HG03064 (cell line): ENCODE data around the gene STPG2.
"Not testable (repeated sequence)": the region's sequence is repeated elsewhere in the genome, so short reads cannot be mapped to it uniquely, and the experiment has no call there.

Source experiments
- ATAC-seq: cut with Tn5 transposase; IDR thresholded peaks from one replicate; pipeline ENCODE4 v1.9.1; 2021; ENCODE audit warnings: low read depth; ENCODE audit not compliant: unreplicated experiment

The STPG2 gene

GRCh38 chr4:97656044-97656720 lies 487.1 kb downstream of the STPG2 start:
- ATAC-seq: no peak

GRCh38 chr4:97653701-97654100 lies 489.6 kb downstream of the STPG2 start:
- ATAC-seq: no peak

GRCh38 chr4:97646997-97647396 lies 496.3 kb downstream of the STPG2 start:
- no peak for ATAC-seq

GRCh38 chr4:97645071-97645821 lies 498.0 kb downstream of the STPG2 start:
- no peak for ATAC-seq

GRCh38 chr4:97643179-97643578 lies 500.1 kb downstream of the STPG2 start:
- ATAC-seq: no peak

GRCh38 chr4:97639961-97640360 lies 503.3 kb downstream of the STPG2 start:
- no peak for ATAC-seq

GRCh38 chr4:97633831-97634230 lies 509.4 kb downstream of the STPG2 start:
- not testable (repeated sequence) for ATAC-seq

- no peak for ATAC-seq
Measured at GRCh38 chr4:97627750-97628149, 515.5 kb downstream of the STPG2 start.

- ATAC-seq: no peak
Measured at GRCh38 chr4:97624204-97624603, 519.1 kb downstream of the STPG2 start.

GRCh38 chr4:97605932-97606331 lies 537.3 kb downstream of the STPG2 start:
- no peak for ATAC-seq

- ATAC-seq: no peak
Measured at GRCh38 chr4:97593248-97593647, 550.0 kb downstream of the STPG2 start.

- ATAC-seq: no peak
Measured at GRCh38 chr4:97590266-97590665, 553.0 kb downstream of the STPG2 start.

- no peak for ATAC-seq
Measured at GRCh38 chr4:97589481-97590196, 553.6 kb downstream of the STPG2 start.

GRCh38 chr4:97587912-97588311 lies 555.4 kb downstream of the STPG2 start:
- ATAC-seq: no peak

- no peak for ATAC-seq
Measured at GRCh38 chr4:97585274-97585673, 558.0 kb downstream of the STPG2 start.

- ATAC-seq: no peak
Measured at GRCh38 chr4:97582890-97583289, 560.4 kb downstream of the STPG2 start.

- ATAC-seq: no peak
Measured at GRCh38 chr4:97577004-97577403, 566.3 kb downstream of the STPG2 start.

- ATAC-seq: no peak
Measured at GRCh38 chr4:97560009-97560408, 583.3 kb downstream of the STPG2 start.

GRCh38 chr4:97558204-97558778 lies 585.0 kb downstream of the STPG2 start:
- ATAC-seq: no peak

- not testable (repeated sequence) for ATAC-seq
Measured at GRCh38 chr4:97550637-97551036, 592.6 kb downstream of the STPG2 start.

- ATAC-seq: no peak
Measured at GRCh38 chr4:97548943-97549583, 594.2 kb downstream of the STPG2 start.
